ENCODE measurements around the gene ZMYM4.

ZMYM4 gene

DNA sequence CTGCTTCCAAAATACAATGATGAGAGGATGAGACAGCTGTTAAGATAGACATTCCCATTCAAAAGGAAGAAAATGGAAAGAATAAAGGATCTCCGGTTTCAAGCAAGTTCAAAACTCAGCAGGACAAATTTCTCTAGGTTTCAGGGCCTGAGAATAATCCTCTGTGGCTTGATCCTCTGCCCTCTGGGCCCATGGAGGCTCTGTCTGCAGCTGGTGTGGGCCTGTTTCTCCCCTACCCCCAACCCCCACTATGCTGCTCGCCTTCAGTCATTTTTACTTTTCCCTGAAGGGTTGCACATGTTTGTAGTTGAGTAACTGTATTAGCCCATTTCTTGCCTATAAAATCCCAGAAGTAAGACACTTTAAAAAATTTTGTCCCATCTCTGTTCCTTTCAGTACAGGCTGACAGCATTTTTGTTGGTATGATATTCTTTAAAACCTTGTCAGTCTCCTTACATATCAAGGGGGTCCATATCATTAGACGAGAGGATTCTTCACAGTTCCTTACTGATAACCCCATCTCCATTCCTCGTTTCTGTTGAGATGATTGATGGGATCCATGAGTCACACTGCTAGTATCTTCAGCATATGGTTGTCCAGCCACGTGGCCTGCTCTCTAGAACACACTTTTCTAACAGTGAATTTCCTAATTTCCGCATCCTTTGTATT is 10.5 kb downstream of the ZMYM4 start:
- no peak for DNase-seq

GRCh38 chr1:35279555-35279904 is 11.0 kb downstream of the ZMYM4 start:
- no peak for DNase-seq

GRCh38 chr1:35280006-35280405 is 11.5 kb downstream of the ZMYM4 start:
- DNase-seq = no peak

DNA sequence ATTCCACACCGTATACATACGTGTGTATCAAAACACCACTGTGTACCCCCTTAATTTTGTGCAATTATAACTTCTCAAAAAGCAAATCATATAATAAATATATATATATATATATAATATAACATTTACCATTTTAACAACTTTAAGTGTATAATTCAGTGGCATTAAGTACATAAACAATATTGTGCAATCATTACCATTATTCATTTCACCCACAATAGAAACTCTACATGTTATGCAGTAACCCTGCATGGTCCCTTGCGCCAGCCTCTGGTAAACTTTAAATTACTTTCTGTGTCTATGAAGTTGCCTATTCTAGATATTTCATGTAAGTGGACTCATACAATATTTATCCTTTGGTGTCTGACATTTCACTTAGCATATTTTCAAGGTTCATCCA is 13.1 kb downstream of the ZMYM4 start:
- DNase-seq = no peak

GRCh38 chr1:35282172-35282571 is 13.7 kb downstream of the ZMYM4 start:
- DNase-seq = no peak

DNA sequence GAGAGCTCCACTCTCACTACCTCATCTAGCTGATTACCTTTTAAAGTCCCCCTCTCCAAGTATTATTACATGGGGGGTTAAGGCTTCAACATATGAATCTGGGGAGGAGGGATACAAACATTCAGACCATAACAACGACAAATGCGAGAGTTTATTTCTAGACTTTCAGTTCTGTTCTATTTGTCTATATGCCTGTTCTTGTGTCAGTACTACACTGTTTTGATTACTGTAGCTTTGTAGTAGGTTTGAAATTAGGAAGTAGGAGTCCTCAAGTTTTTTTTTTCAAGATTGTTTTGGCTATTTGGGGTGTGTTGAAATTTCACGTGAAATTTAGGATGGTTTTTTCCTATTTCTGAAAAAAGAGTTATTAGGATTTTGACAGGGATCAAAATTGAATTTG is 16.3 kb downstream of the ZMYM4 start:
- no peak for DNase-seq

GRCh38 chr1:35285771-35286606 is 17.5 kb downstream of the ZMYM4 start:
- no peak for DNase-seq

GRCh38 chr1:35287807-35288640 is 19.5 kb downstream of the ZMYM4 start:
- no peak for DNase-seq

GRCh38 chr1:35288761-35289160 is 20.3 kb downstream of the ZMYM4 start:
- no peak for DNase-seq

GRCh38 chr1:35290452-35290851 is 21.9 kb downstream of the ZMYM4 start:
- DNase-seq = no peak

DNA sequence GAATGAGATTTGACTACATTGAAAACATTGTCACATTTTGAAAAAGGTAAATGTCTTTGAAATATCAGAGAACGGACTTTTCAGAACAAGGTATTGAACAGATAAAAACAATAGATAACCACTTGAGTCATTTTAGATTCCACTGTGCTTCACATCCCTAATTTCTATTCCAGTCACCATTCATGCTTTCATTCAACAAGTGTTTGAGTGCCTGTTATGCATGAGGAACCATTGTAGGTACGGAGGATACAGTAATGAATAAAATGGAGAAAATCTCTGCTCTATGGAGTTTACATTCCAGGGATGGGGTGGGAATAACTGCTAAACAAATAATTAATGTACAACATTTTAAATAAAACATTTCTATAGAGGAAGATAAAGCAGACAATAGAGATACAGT is 26.3 kb downstream of the ZMYM4 start:
- no peak for DNase-seq

GRCh38 chr1:35297886-35298285 is 29.4 kb downstream of the ZMYM4 start:
- DNase-seq = no peak

GRCh38 chr1:35298464-35298863 is 30.0 kb downstream of the ZMYM4 start:
- peak; percentile 52 for DNase-seq

GRCh38 chr1:35300376-35300775 is 31.9 kb downstream of the ZMYM4 start:
- no peak for DNase-seq

DNA sequence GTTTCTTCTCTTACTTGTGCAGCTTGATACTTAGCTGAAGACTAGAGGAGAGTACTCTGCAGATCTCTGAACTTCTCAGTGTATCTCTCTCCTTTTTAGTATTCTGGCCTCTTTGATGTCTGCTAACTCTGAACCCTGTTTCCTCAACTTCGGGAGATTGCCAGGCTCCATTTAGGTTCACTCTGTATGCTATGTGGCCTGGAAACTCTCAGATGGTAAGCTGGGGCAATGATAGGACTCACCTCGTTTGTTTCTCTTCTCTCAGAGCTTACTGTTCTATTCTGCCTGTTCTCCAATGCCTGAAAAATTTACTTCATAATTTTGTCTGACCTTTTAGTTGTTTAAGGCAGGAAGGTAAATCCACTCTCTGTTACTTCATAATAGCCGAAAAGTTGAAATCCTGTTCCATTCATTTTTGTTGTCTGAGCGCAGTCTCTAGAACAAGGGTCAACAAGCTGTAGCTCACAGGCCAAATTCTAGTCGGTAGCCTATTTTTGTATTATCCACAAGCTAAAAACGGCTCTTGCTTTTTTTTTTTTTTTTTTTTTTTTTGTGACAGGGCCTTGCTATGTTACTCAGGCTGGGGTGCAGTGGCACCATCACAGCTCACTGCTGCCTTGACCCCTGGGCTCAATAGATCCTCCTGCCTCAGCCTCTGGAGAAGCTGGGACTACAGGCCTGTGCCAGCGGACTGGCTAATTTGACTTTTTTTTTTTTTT is 33.3 kb downstream of the ZMYM4 start:
- DNase-seq = no peak

DNA sequence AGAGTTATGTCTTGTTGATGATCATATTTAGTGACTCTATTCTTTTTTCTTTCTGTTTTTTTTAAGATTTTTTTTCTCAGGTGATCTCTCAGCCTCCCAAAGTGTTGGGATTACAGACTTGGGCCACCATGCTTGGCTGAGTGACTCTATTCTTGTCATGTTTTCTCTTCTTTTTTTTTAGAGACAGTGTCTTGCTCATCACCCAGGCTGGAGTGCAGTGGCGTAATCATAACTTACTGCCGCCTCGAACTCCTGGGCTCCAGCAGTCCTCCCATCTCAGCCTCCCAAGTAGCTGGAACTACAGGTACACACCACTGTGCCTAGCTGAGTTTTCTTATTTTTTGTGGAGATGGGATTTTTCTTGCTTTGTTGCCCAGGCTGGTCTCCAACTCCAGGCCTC is 36.9 kb downstream of the ZMYM4 start:
- no peak for DNase-seq

GRCh38 chr1:35315649-35316048 is 47.1 kb downstream of the ZMYM4 start:
- no peak for DNase-seq

DNA sequence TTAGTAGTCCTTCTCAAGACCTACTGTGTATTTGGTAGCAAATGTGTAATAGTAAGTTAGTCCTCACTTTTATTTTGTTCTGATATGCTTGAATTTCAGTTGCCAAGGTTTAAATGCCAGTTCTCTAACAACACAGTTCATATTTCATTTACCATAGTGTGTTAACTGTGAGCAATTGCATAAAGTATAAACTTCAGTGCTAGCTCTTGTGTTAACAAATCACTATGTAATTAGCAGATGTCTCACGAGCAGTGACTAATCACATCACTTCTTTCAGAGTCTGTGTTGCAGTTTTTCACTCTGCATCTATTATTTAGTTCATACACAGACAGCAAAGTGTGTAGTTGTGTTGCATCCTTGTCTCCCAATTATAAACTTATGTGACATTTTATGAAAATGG is 47.8 kb downstream of the ZMYM4 start:
- no peak for DNase-seq

DNA sequence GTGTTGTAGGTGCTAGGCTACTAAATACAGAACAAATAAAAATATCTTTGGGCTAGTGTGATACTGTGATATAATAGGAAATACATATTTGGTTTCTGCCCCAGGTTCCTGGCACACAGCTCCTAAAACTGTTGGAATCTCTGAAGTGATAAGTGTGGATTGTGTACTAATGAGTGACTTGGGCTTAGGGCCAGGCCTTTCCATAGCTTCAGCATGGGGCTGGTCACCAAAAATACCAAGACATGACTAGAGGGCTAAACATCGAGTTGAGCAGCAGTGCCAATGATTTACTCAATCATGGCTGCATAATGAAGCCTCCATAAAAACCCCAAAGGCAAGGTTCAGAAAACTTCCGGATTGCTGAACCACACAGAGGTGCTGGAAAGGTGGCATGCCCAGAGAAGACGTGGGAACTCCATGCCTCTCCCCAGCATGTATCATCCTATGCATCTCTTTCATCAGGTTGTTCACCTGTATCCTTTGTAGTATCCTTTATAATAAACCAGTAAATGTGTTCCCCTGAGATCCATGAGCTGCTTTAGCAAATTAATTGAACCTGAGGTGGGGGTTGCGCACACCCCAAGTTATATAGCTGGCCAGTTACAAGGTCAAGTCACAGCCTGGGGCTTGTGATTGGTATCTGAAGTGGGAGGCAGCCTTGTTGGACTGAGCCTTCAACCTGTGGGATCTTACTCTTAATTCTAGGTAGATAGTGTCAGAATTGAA is 51.6 kb downstream of the ZMYM4 start:
- no peak for DNase-seq

- DNase-seq = no peak
Measured at GRCh38 chr1:35320937-35321336, 52.4 kb downstream of the ZMYM4 start.

DNA sequence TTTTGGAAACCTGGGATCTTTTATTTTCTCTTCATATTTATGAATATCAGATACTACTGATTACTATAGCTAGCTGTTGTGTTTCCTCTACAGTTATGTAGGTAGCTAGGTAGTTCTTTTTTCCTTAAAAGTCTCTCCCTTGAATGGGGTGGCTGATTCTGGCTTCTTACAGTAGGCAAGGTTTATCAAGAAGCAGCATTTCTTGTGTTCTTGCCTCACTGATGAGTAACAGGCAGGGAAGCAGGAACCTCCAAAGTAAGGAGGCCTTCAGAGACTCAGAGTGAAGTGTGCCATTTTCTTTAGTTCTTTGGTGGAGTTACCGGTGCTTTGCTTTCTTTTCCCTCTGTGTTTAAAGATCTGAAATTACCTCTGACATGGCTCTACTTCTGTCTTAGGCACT is 56.0 kb downstream of the ZMYM4 start:
- DNase-seq = no peak

GRCh38 chr1:35326246-35326866 is 57.8 kb downstream of the ZMYM4 start:
- no peak for DNase-seq

All from RPMI8226 (cell line).